Kidney (tissue), 14 donors: ENCODE results near the gene TNFAIP2. TPM values are rescaled to one million over a fixed set of nuclear protein-coding genes. Genes with fewer than 3 reads are reported as not detected.

Source experiments
- DNase-seq, 5 donors: peaks; one replicate each; pipeline ENCODE4 v3.0.0-alpha.2; 2013 to 2020
- FAIRE-seq: peaks from 2 replicates; lab custom pipeline; 2012; peaks lifted over from hg19 to GRCh38; lab: Jason Lieb, UNC
- H3K27ac ChIP-seq, 2 donors: one replicate each; pipeline ENCODE4 v1.7.0; 2013; ENCODE audit warnings: low read depth in 2 of 2, low read length in 2 of 2, inconsistent platforms in 1 of 2
- H3K27me3 ChIP-seq: one replicate; pipeline ENCODE4 v1.7.1; 2013; ENCODE audit warnings: low read length, inconsistent platforms; ENCODE audit not compliant: control insufficient read depth, insufficient read depth
- H3K36me3 ChIP-seq, 3 donors: one replicate each; pipeline versions ENCODE4 v1.7.0 to v1.7.1; 2013; ENCODE audit warnings: low read length in 3 of 3, control low read depth in 1 of 3, inconsistent platforms in 1 of 3; ENCODE audit not compliant: insufficient read depth in 3 of 3, control insufficient read depth in 2 of 3
- H3K4me1 ChIP-seq, 3 donors: one replicate each; pipeline versions ENCODE4 v1.7.0 to v1.7.1; 2013; ENCODE audit warnings: low read length in 3 of 3, inconsistent platforms in 1 of 3, low read depth in 1 of 3; ENCODE audit not compliant: control insufficient read depth in 2 of 3, insufficient read depth in 2 of 3
- H3K4me3 ChIP-seq, 3 donors: one replicate each; pipeline versions ENCODE4 v1.7.0 to v1.8.1; 2013; ENCODE audit warnings: low read length in 3 of 3, control low read depth in 1 of 3, inconsistent platforms in 1 of 3
- H3K9ac ChIP-seq, 3 donors: one replicate each; pipeline versions ENCODE4 v1.7.0 to v1.7.1; 2013; ENCODE audit warnings: low read length in 3 of 3, control low read depth in 1 of 3, inconsistent platforms in 1 of 3
- H3K9me3 ChIP-seq, 3 donors: one replicate each; pipeline versions ENCODE4 v1.7.0 to v1.7.1; 2013; ENCODE audit warnings: low read length in 3 of 3, control low read depth in 1 of 3, inconsistent platforms in 1 of 3; ENCODE audit not compliant: control insufficient read depth in 2 of 3, insufficient read depth in 1 of 3
- intact Hi-C: fragments of 100-400 bp; cut with DNase I; formaldehyde crosslinking; loops from one replicate; pipeline ENCODE4 v1.11.1; 2022
- polyA plus RNA-seq: library from polyadenylated mRNA; stranded (reverse); fragments of 350-450 nt; fragmentation: Illumina TruSeq; extraction: RNeasy Lipid Tissue Mini Kit (QIAGEN cat#74804); gene quantifications from one replicate; pipeline ENCODE4 v1.2.3, GENCODE V29; 2014; ENCODE audit warnings: low read depth, low replicate concordance; ENCODE audit not compliant: insufficient read depth
- total RNA-seq: library from RNA; stranded (reverse); fragmentation: NEBNext Ultra II Directional; extraction: Animal tissue kit (Norgen Biotek cat#: 25700); gene quantifications from one replicate; pipeline ENCODE4 v1.2.1, GENCODE V29; 2021
- TF ChIP-seq, protein P1 (sequence below): IDR thresholded peaks from 3 replicates; pipeline ENCODE4 v1.5.1; 2012; ENCODE audit warnings: mild to moderate bottlenecking, moderate library complexity, borderline replicate concordance; ENCODE audit not compliant: insufficient read depth; ENCODE audit errors: extremely low read depth
- donor health status: control.
- donor health status: control.
- donor health status: control.
- donor health status: control.
- donor health status: control.
- donor health status: DM: yes; HTN: yes; CAD: no.
- donor health status: Normal renal cell carcinoma (clear cell type).

Gene TNFAIP2
- total and polyA plus RNA-seq, 2 donors from 2014 or later = 42.9 to 301 TPM

- FAIRE-seq = no peak
- no peaks in the 10 kb centered on the region for H3K9me3 ChIP-seq
- H3K27me3 ChIP-seq = no peaks in the 10 kb centered on the region
- DNase-seq = no peak
- no peak overlapping the region for H3K9ac ChIP-seq
- peaks cover 0 to 14% (median 6%) of the 10 kb centered on the region in 3 donors for H3K4me1 ChIP-seq
- H3K36me3 ChIP-seq = no peaks in the 10 kb centered on the region
- TF ChIP-seq, protein P1, sequence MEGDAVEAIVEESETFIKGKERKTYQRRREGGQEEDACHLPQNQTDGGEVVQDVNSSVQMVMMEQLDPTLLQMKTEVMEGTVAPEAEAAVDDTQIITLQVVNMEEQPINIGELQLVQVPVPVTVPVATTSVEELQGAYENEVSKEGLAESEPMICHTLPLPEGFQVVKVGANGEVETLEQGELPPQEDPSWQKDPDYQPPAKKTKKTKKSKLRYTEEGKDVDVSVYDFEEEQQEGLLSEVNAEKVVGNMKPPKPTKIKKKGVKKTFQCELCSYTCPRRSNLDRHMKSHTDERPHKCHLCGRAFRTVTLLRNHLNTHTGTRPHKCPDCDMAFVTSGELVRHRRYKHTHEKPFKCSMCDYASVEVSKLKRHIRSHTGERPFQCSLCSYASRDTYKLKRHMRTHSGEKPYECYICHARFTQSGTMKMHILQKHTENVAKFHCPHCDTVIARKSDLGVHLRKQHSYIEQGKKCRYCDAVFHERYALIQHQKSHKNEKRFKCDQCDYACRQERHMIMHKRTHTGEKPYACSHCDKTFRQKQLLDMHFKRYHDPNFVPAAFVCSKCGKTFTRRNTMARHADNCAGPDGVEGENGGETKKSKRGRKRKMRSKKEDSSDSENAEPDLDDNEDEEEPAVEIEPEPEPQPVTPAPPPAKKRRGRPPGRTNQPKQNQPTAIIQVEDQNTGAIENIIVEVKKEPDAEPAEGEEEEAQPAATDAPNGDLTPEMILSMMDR = no peak
- intact Hi-C loops = no loop called here
- no peak overlapping the region for H3K4me3 ChIP-seq
- peak overlapping the region in 1 of 2 donors; percentile 43 for H3K27ac ChIP-seq
Observed at GRCh38 chr14:103111232-103111868, 11.9 kb upstream of the TNFAIP2 start.

- FAIRE-seq (no peak), DNase-seq (no peak)
- H3K9ac ChIP-seq = no peak overlapping the region
- H3K4me1 ChIP-seq = peaks cover 0 to 14% (median 6%) of the 10 kb centered on the region in 3 donors
- H3K4me3 ChIP-seq = no peak overlapping the region
- no peaks in the 10 kb centered on the region for H3K27me3 ChIP-seq
- intact Hi-C loops = no loop called here
- no peak overlapping the region for H3K27ac ChIP-seq
- TF ChIP-seq, protein P1 = no peak
- H3K9me3 ChIP-seq = no peaks in the 10 kb centered on the region
- H3K36me3 ChIP-seq = no peaks in the 10 kb centered on the region
Observed at GRCh38 chr14:103112400-103113243, 10.6 kb upstream of the TNFAIP2 start.

GRCh38 chr14:103113303-103113702 lies 10.0 kb upstream of the TNFAIP2 start:
- Histone ChIP-seq H3K27me3 (no peaks in the 10 kb centered on the region), H3K36me3 (no peaks in the 10 kb centered on the region), H3K27ac (no peak overlapping the region), H3K9ac (no peak overlapping the region), H3K9me3 (no peaks in the 10 kb centered on the region), H3K4me1 (peaks cover 0 to 15% (median 8%) of the 10 kb centered on the region in 3 donors), H3K4me3 (no peak overlapping the region)
- TF ChIP-seq, protein P1 = no peak
- intact Hi-C loops = no loop called here
- no peak for FAIRE-seq
- no peak for DNase-seq
